ENCODE results near the gene CPN2. TPM values are rescaled to one million over a fixed set of nuclear protein-coding genes. Genes with fewer than 3 reads are reported as not detected.

Gene CPN2
- polyA plus RNA-seq, 1 donor from 2014 or later, result not detected

- H3K36me3 Mint-ChIP-seq, result peaks cover 2% of the 10 kb centered on the region
- no peak overlapping the region for H3K4me3 Mint-ChIP-seq
- peaks cover 12 to 15% (median 14%) of the 10 kb centered on the region in 3 donors for H3K4me1 Mint-ChIP-seq
- peaks cover 14% of the 10 kb centered on the region for H3K27me3 Mint-ChIP-seq
- H3K27ac Mint-ChIP-seq, result no peak overlapping the region
- no peaks in the 10 kb centered on the region for H3K9me3 Mint-ChIP-seq
Measured at GRCh38 chr3:194300936-194301335, 50.2 kb downstream of the CPN2 start.

GRCh38 chr3:194300382-194300758 lies 50.8 kb downstream of the CPN2 start:
- no peaks in the 10 kb centered on the region for H3K9me3 Mint-ChIP-seq
- no peak overlapping the region for H3K27ac Mint-ChIP-seq
- peaks cover 14% of the 10 kb centered on the region for H3K27me3 Mint-ChIP-seq
- H3K4me1 Mint-ChIP-seq, result peaks cover 8 to 10% (median 9%) of the 10 kb centered on the region in 3 donors
- H3K36me3 Mint-ChIP-seq, result peaks cover 2% of the 10 kb centered on the region
- no peak overlapping the region for H3K4me3 Mint-ChIP-seq

- peaks cover 14% of the 10 kb centered on the region for H3K27me3 Mint-ChIP-seq
- H3K36me3 Mint-ChIP-seq, result no peaks in the 10 kb centered on the region
- H3K4me1 Mint-ChIP-seq, result peaks cover 6 to 10% (median 7%) of the 10 kb centered on the region in 3 donors
- peak overlapping the region in 1 of 3 donors; percentile 57 for H3K27ac Mint-ChIP-seq
- no peaks in the 10 kb centered on the region for H3K9me3 Mint-ChIP-seq
- peak overlapping the region in 2 of 4 donors; percentile 23 to 31 for H3K4me3 Mint-ChIP-seq
Measured at GRCh38 chr3:194298331-194299227, 52.5 kb downstream of the CPN2 start.

DNA sequence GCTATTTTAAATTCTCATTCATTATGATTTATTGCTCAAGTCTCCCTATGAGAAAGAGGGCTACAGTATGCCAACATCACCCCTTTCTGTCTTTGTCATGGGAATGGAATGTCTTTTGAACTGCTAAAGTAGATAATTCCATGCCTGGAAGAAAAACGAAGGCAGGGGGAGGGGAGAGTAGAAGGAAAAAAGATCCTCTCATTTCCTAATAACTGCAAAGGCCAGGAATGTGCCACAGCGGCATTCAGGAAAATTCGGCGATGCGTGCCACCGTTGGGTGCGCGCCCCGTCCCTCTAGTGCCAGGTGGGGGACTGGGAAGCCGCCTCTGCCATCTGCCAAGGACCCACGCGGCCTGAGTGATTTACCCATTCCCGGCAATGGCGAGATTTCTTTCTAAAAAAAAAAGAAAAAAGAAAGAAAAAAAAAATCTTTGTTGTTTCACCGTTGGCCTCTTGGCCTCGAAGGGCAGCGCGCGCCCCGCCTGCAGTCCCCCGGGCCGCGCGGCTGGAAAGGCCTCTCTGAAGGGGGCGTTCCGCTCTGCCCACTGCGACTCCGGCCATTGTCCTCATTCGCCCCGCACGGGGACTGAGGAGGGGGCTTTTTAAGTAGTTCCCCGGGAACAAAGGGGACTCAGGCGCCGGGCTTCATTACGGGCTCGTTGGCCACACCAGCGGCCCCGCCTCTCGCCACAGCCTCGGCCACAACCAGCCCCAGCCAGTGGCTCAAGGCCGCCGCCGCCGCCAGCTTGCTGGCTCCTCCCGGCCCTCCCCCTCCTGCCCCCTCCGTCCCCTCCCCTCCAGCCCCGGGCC lies 54.5 kb downstream of the CPN2 start:
- Mint-ChIP-seq H3K36me3 (peaks cover 1% of the 10 kb centered on the region), H3K27ac (no peak overlapping the region), H3K4me1 (peaks cover 6 to 10% (median 7%) of the 10 kb centered on the region in 3 donors), H3K9me3 (no peaks in the 10 kb centered on the region), H3K4me3 (no peak overlapping the region), H3K27me3 (peaks cover 18% of the 10 kb centered on the region)

GRCh38 chr3:194294895-194295214 lies 56.3 kb downstream of the CPN2 start:
- Mint-ChIP-seq H3K9me3 (peaks cover 1 to 5% (median 3%) of the 10 kb centered on the region in 3 donors), H3K4me3 (no peak overlapping the region), H3K27me3 (peaks cover 21% of the 10 kb centered on the region), H3K36me3 (peaks cover 6% of the 10 kb centered on the region), H3K4me1 (peaks cover 6% of the 10 kb centered on the region in 3 donors), H3K27ac (no peak overlapping the region)

DNA sequence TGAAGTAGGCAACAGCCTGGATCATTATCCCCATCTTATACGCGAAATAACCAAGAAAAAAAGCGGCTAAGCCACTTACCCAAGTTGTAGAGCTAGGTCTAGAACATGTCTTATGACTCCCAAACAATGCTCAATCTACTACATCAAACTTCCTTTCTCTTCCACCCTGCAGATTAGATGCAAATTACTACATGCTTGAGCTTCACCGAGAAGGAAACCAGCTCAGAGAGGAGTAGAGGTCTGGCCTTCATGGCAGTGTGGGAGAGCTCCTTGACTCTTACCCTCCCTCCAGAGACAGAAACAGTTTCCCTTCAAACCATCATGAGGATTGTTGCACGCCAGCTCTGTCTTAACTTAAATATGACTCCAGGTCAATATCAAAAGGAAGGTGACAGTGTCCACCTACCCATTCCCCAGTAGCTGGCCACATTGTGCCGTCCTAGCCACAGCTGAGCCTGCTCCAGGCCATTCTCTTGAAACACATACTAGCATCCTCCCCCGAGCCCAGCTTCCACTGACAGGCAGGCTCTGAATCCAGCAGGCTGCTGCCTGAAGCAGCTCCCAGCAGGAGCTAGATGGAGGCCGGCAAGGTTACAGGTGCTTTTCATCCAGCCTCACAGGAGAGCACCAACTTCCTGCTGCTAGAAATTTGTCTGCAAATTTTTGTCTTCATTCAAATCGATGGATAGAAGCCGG lies 56.8 kb downstream of the CPN2 start:
- Mint-ChIP-seq H3K9me3 (peaks cover 1 to 5% (median 3%) of the 10 kb centered on the region in 3 donors), H3K27ac (no peak overlapping the region), H3K36me3 (peaks cover 6% of the 10 kb centered on the region), H3K4me1 (peaks cover 5 to 6% (median 6%) of the 10 kb centered on the region in 3 donors), H3K27me3 (peaks cover 21% of the 10 kb centered on the region), H3K4me3 (peak overlapping the region in 1 of 4 donors; percentile 6)

DNA sequence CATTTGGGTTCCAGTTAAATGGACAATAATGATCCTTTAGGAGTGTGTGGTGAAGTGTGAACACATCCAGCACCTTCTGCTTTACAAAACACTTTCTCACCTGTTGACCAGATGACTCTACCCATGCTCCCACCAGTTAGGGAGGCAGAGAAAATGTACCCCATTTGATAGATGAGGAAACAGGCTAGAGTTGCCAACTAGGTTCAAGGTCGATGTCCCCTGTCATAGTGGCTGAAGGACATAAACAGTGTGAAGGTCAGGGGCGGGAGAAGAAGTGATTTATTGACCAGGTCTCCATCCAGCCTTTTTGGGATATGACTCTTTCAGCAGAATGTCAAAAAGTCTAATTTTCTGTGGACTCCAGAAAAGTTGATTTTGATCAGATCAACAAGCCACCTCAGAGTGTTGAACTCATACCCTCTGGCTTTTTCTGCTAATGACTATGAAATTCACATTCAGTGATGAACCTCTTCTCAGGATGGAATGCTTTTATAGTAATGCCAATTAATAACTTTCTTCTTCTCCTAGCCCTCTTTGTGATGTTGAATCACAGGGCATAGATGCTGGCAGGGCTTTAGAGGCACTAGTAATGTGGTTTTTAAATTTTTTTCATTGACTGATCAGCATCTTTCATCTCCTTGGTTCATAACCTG lies 57.5 kb downstream of the CPN2 start:
- H3K36me3 Mint-ChIP-seq, result peaks cover 6% of the 10 kb centered on the region
- H3K27me3 Mint-ChIP-seq, result peaks cover 18% of the 10 kb centered on the region
- peaks cover 5 to 6% (median 6%) of the 10 kb centered on the region in 3 donors for H3K4me1 Mint-ChIP-seq
- H3K9me3 Mint-ChIP-seq, result peaks cover 3 to 5% (median 3%) of the 10 kb centered on the region in 3 donors
- H3K27ac Mint-ChIP-seq, result no peak overlapping the region
- H3K4me3 Mint-ChIP-seq, result no peak overlapping the region

DNA sequence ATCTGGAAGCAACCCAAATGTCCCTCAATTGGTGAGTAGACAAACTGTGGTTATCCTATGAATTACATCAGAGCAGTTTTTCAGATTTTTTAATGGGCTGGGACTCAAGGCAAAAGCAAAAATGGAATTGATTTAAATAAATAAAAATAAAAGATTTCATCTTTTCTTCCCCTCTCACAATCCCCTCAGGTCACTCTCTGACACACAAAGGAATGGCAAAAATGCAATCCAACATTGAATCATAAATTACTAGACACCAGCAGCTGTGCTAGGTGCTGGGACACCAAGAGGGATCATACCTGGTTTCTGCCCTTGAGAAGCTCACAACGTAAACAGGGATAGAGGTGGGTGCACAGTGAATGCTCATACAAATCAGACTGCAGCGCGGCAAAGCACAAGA lies 58.8 kb downstream of the CPN2 start:
- Mint-ChIP-seq H3K27ac (no peak overlapping the region), H3K4me1 (peaks cover 4 to 6% (median 5%) of the 10 kb centered on the region in 3 donors), H3K4me3 (no peak overlapping the region), H3K36me3 (peaks cover 6% of the 10 kb centered on the region), H3K27me3 (peaks cover 14% of the 10 kb centered on the region), H3K9me3 (peaks cover 3 to 5% (median 3%) of the 10 kb centered on the region in 3 donors)

Other genes with a start within 250 kb of the CPN2 start
- gene HES1, start 215.2 kb downstream of the CPN2 start, polyA plus RNA-seq, result 8.5 TPM
- not detected for gene LRRC15, start 18.4 kb upstream of the CPN2 start, polyA plus RNA-seq
- 0.05 TPM for gene GP5, start 47.9 kb upstream of the CPN2 start, polyA plus RNA-seq
- gene ATP13A3, start 135.7 kb upstream of the CPN2 start, polyA plus RNA-seq, result 4.2 TPM

All from IgD-negative memory B cell (primary cell).